ENCODE data around the gene PTPRG.

Gene PTPRG

GRCh38 chr3:61885414-61885813 lies 324.0 kb downstream of the PTPRG start:
- no peak for DNase-seq
- no peak overlapping the region for H3K27ac ChIP-seq
- no peaks in the 10 kb centered on the region for H3K27me3 ChIP-seq (replicated peaks)

GRCh38 chr3:61887206-61887605 lies 325.8 kb downstream of the PTPRG start:
- in situ Hi-C loops (cut with HindIII; ENCODE audit: low pct_ligation_motif_present, low sequenced_read_pairs) = no loop called here
- H3K36me3 ChIP-seq (replicated peaks) = no peaks in the 10 kb centered on the region
- no peak overlapping the region for H3K27ac ChIP-seq
- H3K4me3 ChIP-seq (ENCODE audit: low read depth, low read length) = no peak overlapping the region
- DNase-seq = no peak
- TF ChIP-seq CTCF (IDR thresholded peaks at IDR 0.05; ENCODE audit: low read depth, low read length, missing control alignments) = no peak
- H3K27me3 ChIP-seq (replicated peaks) = no peaks in the 10 kb centered on the region

More at GRCh38 chr3:61885414-61885813, 324.0 kb downstream of the PTPRG start:
- H3K4me3 ChIP-seq (ENCODE audit: low read depth, low read length) = no peak overlapping the region
- TF ChIP-seq CTCF (IDR thresholded peaks at IDR 0.05; ENCODE audit: low read depth, low read length, missing control alignments) = no peak
- in situ Hi-C loops (cut with HindIII; ENCODE audit: low pct_ligation_motif_present, low sequenced_read_pairs) = no loop called here
- no peaks in the 10 kb centered on the region for H3K36me3 ChIP-seq (replicated peaks)

GRCh38 chr3:61889259-61889658 lies 327.9 kb downstream of the PTPRG start:
- no peak for TF ChIP-seq CTCF (IDR thresholded peaks at IDR 0.05; ENCODE audit: low read depth, low read length, missing control alignments)
- Histone ChIP-seq H3K36me3 (replicated peaks) (no peaks in the 10 kb centered on the region), H3K4me3 (ENCODE audit: low read depth, low read length) (no peak overlapping the region), H3K27ac (no peak overlapping the region), H3K27me3 (replicated peaks) (no peaks in the 10 kb centered on the region)
- DNase-seq = no peak
- in situ Hi-C loops (cut with HindIII; ENCODE audit: low pct_ligation_motif_present, low sequenced_read_pairs) = no loop called here

- Histone ChIP-seq H3K27ac (no peak overlapping the region), H3K36me3 (replicated peaks) (no peaks in the 10 kb centered on the region), H3K4me3 (ENCODE audit: low read depth, low read length) (no peak overlapping the region), H3K27me3 (replicated peaks) (no peaks in the 10 kb centered on the region)
- in situ Hi-C loops (cut with HindIII; ENCODE audit: low pct_ligation_motif_present, low sequenced_read_pairs) = no loop called here
- DNase-seq = no peak
- TF ChIP-seq CTCF (IDR thresholded peaks at IDR 0.05; ENCODE audit: low read depth, low read length, missing control alignments) = no peak
Measured at GRCh38 chr3:61890167-61890566, 328.8 kb downstream of the PTPRG start.

- TF ChIP-seq CTCF (IDR thresholded peaks at IDR 0.05; ENCODE audit: low read depth, low read length, missing control alignments) = no peak
- H3K27ac ChIP-seq = no peak overlapping the region
- DNase-seq = no peak
- no peak overlapping the region for H3K4me3 ChIP-seq (ENCODE audit: low read depth, low read length)
- in situ Hi-C loops (cut with HindIII; ENCODE audit: low pct_ligation_motif_present, low sequenced_read_pairs) = no loop called here
- no peaks in the 10 kb centered on the region for H3K36me3 ChIP-seq (replicated peaks)
- no peaks in the 10 kb centered on the region for H3K27me3 ChIP-seq (replicated peaks)
Measured at GRCh38 chr3:61890586-61890985, 329.2 kb downstream of the PTPRG start.

GRCh38 chr3:61892891-61893290 lies 331.5 kb downstream of the PTPRG start:
- no peak for TF ChIP-seq CTCF (IDR thresholded peaks at IDR 0.05; ENCODE audit: low read depth, low read length, missing control alignments)
- H3K27me3 ChIP-seq (replicated peaks) = no peaks in the 10 kb centered on the region
- no peaks in the 10 kb centered on the region for H3K36me3 ChIP-seq (replicated peaks)
- H3K4me3 ChIP-seq (ENCODE audit: low read depth, low read length) = no peak overlapping the region
- H3K27ac ChIP-seq = no peak overlapping the region
- in situ Hi-C loops (cut with HindIII; ENCODE audit: low pct_ligation_motif_present, low sequenced_read_pairs) = no loop called here
- DNase-seq = no peak

Data from brain microvascular endothelial cell (primary cell).